ENCODE measurements around the gene RFWD3.

DNA sequence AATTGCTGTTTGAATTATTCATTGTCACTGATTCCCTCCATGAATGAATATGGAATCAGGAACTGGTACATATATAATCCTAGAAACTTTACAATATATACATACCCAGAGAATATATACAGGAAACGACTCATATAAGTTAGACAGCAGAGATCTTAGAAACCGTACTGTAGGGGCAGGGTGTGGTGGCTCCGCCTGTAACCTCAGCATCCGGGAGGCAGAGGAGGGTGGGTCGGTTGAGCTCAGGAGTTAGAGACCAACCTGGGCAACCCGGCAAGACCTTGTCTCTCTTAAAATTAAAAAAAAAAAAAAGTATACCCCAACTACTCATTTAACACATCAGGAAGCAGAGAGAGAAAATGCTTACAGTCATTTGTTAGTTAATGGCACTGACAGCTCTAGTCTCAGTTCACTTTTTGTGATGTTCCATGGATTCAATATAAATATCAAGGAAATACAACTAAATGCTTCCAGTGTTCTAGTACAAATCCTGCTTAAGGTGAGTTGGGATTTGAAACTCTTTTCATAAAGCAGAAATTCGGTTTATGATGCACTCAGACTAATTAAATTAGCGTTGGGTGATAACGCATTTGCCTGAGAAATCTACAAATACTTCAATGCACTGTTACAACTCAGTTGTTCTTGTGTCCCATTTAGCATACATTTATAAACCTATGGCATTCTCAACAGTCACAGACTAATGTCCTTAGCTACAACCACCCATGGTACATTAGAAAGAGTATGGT is 65.4 kb downstream of the RFWD3 start:
- no peak for TF ChIP-seq CTCF (IDR thresholded peaks at IDR 0.05)
- TF ChIP-seq POLR2A (IDR thresholded peaks at IDR 0.05) = no peak
